ENCODE results near the gene STK24.

Gene STK24

DNA sequence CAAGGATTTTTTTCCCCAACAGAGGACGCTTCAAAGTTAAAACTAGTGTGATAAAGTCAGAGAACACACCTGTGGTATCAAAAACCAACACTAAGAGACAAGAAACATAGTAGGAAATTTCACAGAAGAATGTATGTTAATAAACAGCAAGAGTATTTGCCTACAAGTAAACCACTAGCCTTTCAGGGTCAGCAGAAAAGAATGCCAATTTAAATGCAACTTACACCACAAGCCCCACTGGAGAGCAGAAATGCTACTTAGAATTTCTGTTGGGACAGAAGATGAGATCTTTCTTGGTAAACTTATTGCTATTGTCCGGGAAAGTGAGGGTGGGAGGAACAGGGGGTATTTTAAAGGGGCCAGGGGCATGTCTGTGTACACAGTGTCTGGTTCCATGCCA lies 68.6 kb downstream of the STK24 start:
- DNase-seq: no peak

- peak; percentile 72 for DNase-seq
These were observed 69.6 kb downstream of the STK24 start for GRCh38 chr13:98507282-98507797.

- DNase-seq: no peak
These were observed 70.1 kb downstream of the STK24 start for GRCh38 chr13:98506728-98507230.

- no peak for DNase-seq
These were observed 70.6 kb downstream of the STK24 start for GRCh38 chr13:98506322-98506721.

DNA sequence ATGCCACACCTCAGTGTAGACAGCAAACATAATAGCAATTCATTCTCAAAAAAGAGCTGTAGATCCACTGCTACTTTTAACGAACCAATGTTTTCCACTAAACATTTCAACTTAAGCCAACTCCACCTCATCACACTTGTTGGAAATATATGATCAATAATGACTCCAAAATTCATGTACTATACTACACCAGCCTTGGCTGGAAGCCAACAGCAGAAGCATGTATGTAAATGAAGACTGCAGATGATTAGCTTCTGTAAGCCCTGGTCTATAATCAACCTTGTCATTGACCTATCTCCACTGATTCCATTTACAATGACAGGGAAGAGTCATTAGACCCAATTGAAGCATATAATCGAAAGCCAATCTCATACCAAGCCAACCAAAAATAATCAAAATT lies 71.7 kb downstream of the STK24 start:
- peak; percentile 46 for DNase-seq

DNA sequence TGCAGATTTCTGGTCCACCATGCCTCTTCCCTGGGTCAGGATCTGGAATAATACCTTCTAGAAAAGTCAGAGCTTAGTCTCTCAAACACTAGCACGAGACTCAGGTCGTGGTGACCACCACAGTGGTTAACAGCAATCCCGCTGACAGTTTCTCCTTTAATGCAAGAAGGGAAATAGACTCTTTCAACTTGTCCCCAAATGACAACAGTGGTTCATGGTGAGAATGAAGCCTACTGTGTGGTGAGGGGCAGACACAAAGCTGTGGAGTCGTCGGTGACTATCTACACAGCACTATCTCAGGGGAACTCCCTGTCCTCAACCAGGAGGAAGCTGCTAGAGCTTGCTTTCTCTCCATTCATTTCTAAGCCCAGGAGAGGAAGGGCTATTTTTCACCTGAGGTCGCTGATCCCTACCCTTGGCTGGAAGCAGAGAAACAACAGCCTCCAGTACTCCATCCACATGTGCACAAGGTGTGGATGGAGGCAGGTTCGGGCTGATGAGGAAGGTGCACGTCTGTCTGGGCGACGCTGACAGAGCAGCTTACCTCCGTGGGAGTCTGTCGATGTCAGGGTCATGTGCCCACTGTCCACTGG lies 72.4 kb downstream of the STK24 start:
- peak; percentile 31 for DNase-seq

- DNase-seq: no peak
These were observed 72.9 kb downstream of the STK24 start for GRCh38 chr13:98504029-98504351.

DNA sequence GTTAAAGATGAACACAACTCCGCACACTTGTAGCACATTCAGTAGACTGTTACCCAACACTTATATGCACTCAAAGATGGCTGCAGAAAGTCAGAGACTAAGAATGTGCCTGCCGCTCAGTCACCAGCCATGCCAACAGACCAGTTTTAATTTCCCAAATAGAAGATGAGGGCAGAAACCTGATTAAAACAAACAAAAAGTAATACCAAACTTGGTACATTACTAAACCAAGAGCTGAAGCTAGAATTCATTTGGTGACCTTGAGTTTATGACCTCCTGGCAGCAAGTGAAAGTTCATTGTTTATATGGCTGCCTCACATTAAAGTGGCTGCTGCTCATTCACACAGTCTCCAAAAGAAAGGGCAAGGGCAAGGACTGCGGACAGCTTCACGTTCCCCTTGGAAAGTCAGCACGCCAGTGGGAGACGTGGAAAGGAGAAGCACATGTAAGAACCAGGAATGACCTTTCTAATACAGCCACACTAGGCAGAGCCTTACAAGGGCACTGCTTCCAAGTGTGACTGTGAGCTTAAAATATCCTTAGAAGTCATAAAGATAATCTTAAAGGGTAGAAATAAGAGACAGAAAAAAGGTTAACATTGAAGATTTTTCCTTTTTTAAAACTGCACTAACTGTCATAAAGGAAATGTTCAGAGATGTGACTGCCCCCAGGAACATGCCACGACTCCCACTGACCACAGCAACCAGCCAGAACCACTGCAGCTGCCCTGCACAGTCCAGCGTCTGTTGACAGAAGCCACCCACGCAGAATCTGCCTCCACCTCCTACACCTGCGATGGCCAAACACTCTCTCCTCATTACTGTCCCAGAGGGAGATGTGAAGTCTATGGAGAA lies 73.5 kb downstream of the STK24 start:
- DNase-seq: no peak

DNA sequence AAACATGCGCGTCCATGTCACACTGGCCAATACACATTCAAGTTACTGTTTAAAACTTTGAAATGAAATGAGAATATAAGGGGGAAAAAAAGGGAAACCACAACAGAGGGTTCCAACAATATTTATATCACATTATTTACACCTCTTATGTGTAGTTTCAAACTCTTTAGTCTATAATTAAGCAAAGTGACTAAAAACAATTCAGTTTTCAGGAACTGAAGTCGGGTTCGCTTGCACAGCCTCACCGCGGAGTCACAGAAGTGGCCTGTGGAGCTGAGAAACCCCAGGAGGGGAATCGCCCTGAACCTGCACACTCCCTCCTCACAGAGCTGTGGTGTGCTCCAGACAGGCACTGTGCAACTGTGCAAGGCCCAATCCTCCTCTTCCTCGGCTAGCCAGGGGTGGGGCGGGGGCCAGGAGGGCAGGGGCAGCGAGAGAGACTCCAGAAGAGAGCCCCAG lies 75.9 kb downstream of the STK24 start:
- no peak for DNase-seq

DNA sequence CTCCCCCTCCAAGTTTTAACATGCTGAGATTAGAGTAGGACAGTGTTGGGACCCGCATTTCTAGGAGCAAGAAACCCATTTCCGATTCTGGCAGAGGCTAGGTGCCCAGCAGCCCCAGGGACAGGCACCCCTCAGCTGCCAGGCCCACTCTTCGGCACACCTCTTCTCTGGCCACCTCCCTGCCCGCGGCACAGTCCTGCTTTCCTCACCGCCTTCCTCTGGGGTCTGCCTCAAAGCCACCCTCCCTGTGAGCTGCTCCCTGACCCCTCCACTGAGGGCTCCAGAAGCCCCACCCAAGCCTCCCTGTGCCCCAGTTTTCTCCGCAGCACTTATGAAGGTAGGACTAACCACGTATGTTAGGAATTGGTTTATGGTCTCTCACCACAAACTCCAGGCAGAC lies 79.9 kb downstream of the STK24 start:
- no peak for DNase-seq

- DNase-seq: no peak
These were observed 80.5 kb downstream of the STK24 start for GRCh38 chr13:98496479-98496791.

DNA sequence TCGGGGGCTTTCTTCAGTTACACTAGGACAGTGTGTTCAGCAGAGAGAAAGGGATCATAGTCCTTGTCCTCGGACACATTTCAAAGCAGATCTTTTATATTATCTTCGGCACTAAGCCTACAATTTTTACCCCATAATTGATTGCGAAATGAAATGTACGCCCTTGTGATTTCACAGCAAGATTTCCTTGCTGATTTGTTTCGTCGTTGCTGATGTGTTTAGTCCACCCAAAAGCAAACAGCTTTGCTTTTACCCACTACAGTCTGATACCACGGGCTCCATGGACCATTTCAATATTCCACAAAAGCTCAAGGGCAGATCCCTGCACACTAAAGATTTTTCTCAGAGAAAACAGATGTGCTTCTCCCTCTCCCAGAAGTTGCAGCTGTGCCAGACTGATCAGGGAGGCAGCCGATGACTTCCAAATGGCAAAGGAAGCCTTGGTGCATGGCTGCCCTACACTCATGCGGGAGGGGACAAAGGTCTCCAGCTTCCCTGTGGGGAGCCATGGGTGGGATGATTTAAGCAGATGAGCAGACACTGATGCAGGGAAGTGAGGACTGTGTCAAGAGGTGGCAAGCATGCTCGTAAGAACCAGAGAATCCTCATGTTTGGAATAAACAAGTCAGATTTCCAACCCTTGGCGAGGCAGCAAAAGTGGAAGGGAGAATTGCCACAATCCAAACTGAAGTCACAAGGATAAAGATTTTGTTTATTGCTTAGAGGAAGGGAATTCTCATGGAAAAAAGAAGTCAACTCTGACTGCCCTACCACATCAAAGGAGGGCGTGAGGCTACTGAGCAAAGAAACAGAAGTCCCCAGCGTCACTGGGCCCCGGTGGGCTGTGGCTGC lies 81.1 kb downstream of the STK24 start:
- DNase-seq: no peak

GRCh38 chr13:98494769-98495168 lies 82.1 kb downstream of the STK24 start:
- DNase-seq: no peak

- DNase-seq: no peak
These were observed 83.7 kb downstream of the STK24 start for GRCh38 chr13:98493042-98493712.

- DNase-seq: no peak
These were observed 84.4 kb downstream of the STK24 start for GRCh38 chr13:98492335-98493041.

DNA sequence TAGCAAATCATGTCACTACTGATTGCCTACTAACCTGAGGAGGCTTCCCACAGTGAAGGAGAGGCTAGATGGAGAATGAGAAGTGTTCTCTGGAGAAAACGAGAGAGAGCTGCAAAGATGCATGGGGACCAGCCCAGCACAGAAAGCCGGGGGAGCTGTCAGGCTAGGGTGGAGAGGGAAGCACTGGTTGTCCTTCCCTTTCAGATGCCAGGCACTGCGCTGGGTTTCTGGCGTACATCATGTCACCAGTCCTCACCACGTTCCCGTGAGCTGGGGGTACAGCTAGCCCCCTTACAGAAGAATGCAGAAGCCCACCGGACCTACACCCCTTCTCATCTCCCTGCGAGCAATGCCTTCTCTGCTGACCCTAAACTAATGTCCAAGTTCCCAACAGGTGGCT lies 86.0 kb downstream of the STK24 start:
- no peak for DNase-seq

GRCh38 chr13:98490195-98490836 lies 86.6 kb downstream of the STK24 start:
- DNase-seq: no peak

DNA sequence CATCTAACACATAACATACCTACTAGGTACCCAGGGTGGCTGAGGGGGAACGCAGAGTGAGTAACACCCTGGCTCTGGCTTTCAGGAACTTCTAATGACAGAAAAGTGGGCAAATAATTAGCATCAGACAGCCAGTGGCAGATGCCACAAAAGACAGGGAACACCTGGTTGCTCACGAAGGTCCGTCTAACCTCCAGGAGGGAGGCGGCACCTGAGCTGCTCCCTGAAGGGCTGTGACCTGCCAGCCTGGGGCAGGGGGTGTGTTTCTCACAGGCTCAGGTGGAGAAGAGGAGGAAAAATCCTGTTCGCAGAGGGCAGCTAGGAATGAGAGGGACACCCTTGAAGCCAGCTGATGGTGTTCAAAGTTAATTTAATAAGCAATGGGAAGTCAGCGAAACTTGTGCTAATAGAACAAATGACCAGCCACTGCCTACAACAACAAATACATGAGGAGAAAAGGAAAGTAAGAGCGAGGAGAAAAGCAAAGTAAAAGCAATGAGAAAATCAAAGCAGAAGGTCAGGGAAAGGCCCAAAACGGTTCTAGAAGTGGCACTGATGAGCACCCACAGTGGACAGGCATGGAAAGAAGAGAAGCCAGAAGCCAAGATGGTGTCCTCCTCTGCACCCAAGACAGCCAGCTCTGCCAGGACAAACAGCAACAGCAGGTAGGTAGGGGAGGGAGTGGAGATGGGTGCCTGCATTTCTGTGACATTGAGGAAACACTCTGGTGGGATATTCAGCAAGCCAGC lies 87.3 kb downstream of the STK24 start:
- DNase-seq: no peak

DNA sequence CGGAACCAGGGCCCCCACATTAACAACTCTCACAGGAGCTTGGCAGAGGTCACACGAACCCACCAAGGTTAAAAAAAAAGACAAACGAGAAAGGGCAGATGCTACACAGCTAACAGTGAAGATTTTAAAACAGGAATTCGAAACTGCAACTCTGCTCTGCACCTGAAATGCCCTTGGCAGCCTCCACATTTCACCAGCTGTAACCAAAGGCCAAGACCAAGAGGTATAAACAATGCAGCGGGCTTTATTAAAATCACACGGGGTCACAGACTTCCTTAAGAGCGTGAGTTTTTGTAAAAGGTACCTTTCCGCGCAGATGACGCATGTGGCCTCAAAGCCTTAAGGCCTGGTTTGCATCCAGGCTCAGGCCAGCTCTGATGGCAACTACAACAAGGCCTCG lies 88.2 kb downstream of the STK24 start:
- no peak for DNase-seq

GRCh38 chr13:98487522-98487921 lies 89.4 kb downstream of the STK24 start:
- DNase-seq: no peak

DNA sequence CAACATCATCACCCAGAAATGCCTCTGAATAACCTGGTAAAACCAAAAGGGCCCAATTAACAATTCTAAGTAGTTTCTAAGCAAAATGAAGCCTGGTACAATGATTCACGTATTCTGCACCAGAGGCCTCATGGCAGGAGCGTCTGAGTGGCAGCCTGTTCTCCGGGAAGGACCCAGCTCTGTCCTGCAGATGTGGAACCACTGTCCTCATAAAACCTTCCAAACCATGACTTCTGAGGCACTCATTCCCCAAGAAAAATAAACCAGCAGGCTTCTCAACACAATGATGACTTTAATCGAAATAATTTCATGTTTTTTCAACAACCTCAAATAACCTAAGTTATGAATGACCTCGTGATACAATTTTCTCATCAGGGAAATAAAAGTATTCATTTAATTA lies 89.9 kb downstream of the STK24 start:
- DNase-seq: no peak

Data from hematopoietic multipotent progenitor cell treated with erythropoietin and hydrocortisone succinate and interleukin-3 and kit ligand, for 8 days (in vitro differentiated cells).